CD4-positive, alpha-beta T cell (primary cell): ENCODE results near the gene DNER. TPM values are rescaled to one million over a fixed set of nuclear protein-coding genes. Genes with fewer than 3 reads are reported as not detected.

Experiments
- ATAC-seq: fragments of 200-7000 bp; cut with Tn5 transposase; one replicate; pipeline ENCODE4 v1.10.0; 2022; ENCODE audit warnings: mild to moderate bottlenecking; ENCODE audit not compliant: poor library complexity
- CTCF ChIA-PET: fragments of 350-600 bp; sonication (Branson Sonifier 250); formaldehyde crosslinking; loops from one replicate; lab custom pipeline; 2021; ENCODE audit warnings: antibody characterized with exemption, inconsistent platforms; lab: Charles Lee
- POLR2A ChIA-PET: fragments of 350-600 bp; sonication (Branson Sonifier 250); formaldehyde crosslinking; loops from one replicate; lab custom pipeline; 2021; ENCODE audit warnings: antibody characterized with exemption, inconsistent platforms; lab: Charles Lee
- DNase-seq, 14 experiments: peaks; one replicate each; pipeline ENCODE4 v3.0.0-alpha.2; 2013 to 2020; ENCODE audit warnings: mixed read lengths in 2 of 14
- H3K27ac ChIP-seq, 2 donors: one replicate each; pipeline versions ENCODE4 v1.5.1 to v1.7.0; 2013; ENCODE audit warnings: low read length in 2 of 2, low read depth in 1 of 2, mild to moderate bottlenecking in 1 of 2
- H3K27me3 ChIP-seq, 2 experiments: 1 replicate in 1 of 2; 2 replicates in 1 of 2; pipeline versions ENCODE4 v1.6.1 to v1.7.0; 2013; ENCODE audit warnings: low read length in 2 of 2, control low read depth in 1 of 2, mild to moderate bottlenecking in 1 of 2, moderate library complexity in 1 of 2; ENCODE audit not compliant: insufficient read depth in 2 of 2, control insufficient read depth in 1 of 2
- H3K36me3 ChIP-seq: one replicate; pipeline ENCODE4 v1.6.1; 2013; ENCODE audit warnings: low read length, control low read depth; ENCODE audit not compliant: insufficient read depth
- H3K4me1 ChIP-seq: one replicate; pipeline ENCODE4 v1.6.1; 2013; ENCODE audit warnings: low read length, control low read depth; ENCODE audit not compliant: insufficient read depth
- H3K4me3 ChIP-seq: one replicate; pipeline ENCODE4 v1.5.1; 2013; ENCODE audit warnings: mild to moderate bottlenecking, low read length, moderate library complexity
- H3K9me3 ChIP-seq, 2 experiments: 1 replicate in 1 of 2; 2 replicates in 1 of 2; pipeline versions ENCODE4 v1.6.1 to v1.7.0; 2013; ENCODE audit warnings: low read length in 2 of 2, mild to moderate bottlenecking in 2 of 2, control low read depth in 1 of 2, moderate library complexity in 1 of 2; ENCODE audit not compliant: control insufficient read depth in 1 of 2, insufficient read depth in 1 of 2
- H3K27ac Mint-ChIP-seq: one replicate; pipeline ENCODE4 v1.8.0; 2020; ENCODE audit warnings: mixed read lengths
- H3K27me3 Mint-ChIP-seq: one replicate; pipeline ENCODE4 v1.8.0; 2021; ENCODE audit warnings: mixed read lengths
- H3K36me3 Mint-ChIP-seq: one replicate; pipeline ENCODE4 v1.8.0; 2021; ENCODE audit warnings: low read depth, mixed read lengths
- H3K4me1 Mint-ChIP-seq: one replicate; pipeline ENCODE4 v1.8.0; 2021; ENCODE audit warnings: low read depth, mixed read lengths
- H3K4me3 Mint-ChIP-seq: one replicate; pipeline ENCODE4 v1.8.0; 2020; ENCODE audit warnings: mild to moderate bottlenecking, mixed read lengths
- H3K9me3 Mint-ChIP-seq: one replicate; pipeline ENCODE4 v1.8.0; 2020; ENCODE audit warnings: mixed read lengths
- intact Hi-C, 2 experiments: fragments of 100-400 bp; cut with DNase I in 1 of 2; cut with micrococcal nuclease in 1 of 2; formaldehyde crosslinking; loops; one replicate each; pipeline versions ENCODE4 v1.15.1 to v1.9.0; 2023 to 2025; cut with DNase I, micrococcal nuclease
- total RNA-seq, 174 experiments: library from RNA in 2 of 174; stranded (reverse) in 2 of 174; gene quantifications; one replicate each; pipeline ENCODE4 v1.2.3 and lab custom pipeline; 2021 to 2026
- TF ChIP-seq, protein P1 (sequence below): fragments of 200-600 bp; IDR thresholded peaks from one replicate; pipeline ENCODE4 v1.8.0; 2022; ENCODE audit warnings: antibody characterized with exemption, mild to moderate bottlenecking

Gene DNER
- total RNA-seq, 2 experiments from 2014 or later: not detected

DNA sequence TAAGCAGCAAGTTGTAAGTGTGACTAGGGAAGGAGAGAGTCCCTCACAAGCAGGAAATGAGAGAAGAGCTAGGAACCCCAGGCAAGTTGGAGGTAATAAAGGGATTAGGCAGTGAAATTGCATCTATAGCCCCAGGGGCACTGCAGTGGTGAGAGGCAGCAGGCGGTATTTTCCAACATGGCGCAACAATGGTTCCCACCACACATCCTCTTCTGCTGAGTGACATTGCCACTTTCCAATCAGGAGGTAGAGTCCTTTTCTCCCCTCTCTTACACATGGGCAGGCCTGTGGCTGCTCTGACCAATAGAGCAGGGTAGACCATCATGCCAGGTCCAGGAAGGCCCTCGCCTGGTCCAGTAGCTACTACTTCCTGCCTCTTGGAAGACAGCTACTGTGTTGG, 86.6 kb downstream of the DNER start:
- TF ChIP-seq, protein P1, sequence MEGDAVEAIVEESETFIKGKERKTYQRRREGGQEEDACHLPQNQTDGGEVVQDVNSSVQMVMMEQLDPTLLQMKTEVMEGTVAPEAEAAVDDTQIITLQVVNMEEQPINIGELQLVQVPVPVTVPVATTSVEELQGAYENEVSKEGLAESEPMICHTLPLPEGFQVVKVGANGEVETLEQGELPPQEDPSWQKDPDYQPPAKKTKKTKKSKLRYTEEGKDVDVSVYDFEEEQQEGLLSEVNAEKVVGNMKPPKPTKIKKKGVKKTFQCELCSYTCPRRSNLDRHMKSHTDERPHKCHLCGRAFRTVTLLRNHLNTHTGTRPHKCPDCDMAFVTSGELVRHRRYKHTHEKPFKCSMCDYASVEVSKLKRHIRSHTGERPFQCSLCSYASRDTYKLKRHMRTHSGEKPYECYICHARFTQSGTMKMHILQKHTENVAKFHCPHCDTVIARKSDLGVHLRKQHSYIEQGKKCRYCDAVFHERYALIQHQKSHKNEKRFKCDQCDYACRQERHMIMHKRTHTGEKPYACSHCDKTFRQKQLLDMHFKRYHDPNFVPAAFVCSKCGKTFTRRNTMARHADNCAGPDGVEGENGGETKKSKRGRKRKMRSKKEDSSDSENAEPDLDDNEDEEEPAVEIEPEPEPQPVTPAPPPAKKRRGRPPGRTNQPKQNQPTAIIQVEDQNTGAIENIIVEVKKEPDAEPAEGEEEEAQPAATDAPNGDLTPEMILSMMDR: no peak
- CTCF ChIA-PET: no interaction called here
- POLR2A ChIA-PET: no interaction called here
- Histone ChIP-seq H3K36me3 (no peaks in the 10 kb centered on the region), H3K27ac (no peak overlapping the region), H3K4me3 (no peak overlapping the region), H3K4me1 (no peaks in the 10 kb centered on the region), H3K9me3 (peaks cover 0 to 4% of the 10 kb centered on the region in 2 experiments), H3K27me3 (peaks cover 3 to 11% of the 10 kb centered on the region in 2 experiments)
- H3K4me1 Mint-ChIP-seq: no peaks in the 10 kb centered on the region
- peaks cover 18% of the 10 kb centered on the region for H3K27me3 Mint-ChIP-seq
- H3K36me3 Mint-ChIP-seq: no peaks in the 10 kb centered on the region
- ATAC-seq: no peak
- intact Hi-C loops: no loop called here
- H3K27ac Mint-ChIP-seq: no peak overlapping the region
- H3K4me3 Mint-ChIP-seq: no peak overlapping the region
- no peaks in the 10 kb centered on the region for H3K9me3 Mint-ChIP-seq
- no peak for DNase-seq

GRCh38 chr2:229622495-229623355, 91.6 kb downstream of the DNER start:
- Mint-ChIP-seq H3K36me3 (no peaks in the 10 kb centered on the region), H3K9me3 (no peaks in the 10 kb centered on the region), H3K4me1 (no peaks in the 10 kb centered on the region), H3K4me3 (no peak overlapping the region), H3K27me3 (peaks cover 13% of the 10 kb centered on the region), H3K27ac (no peak overlapping the region)
- ATAC-seq (no peak), DNase-seq (no peak)
- H3K27ac ChIP-seq: no peak overlapping the region
- peaks cover 3 to 13% of the 10 kb centered on the region in 2 experiments for H3K27me3 ChIP-seq
- CTCF ChIA-PET: no interaction called here
- H3K9me3 ChIP-seq: peaks cover 0 to 4% of the 10 kb centered on the region in 2 experiments
- TF ChIP-seq, protein P1: no peak
- no peaks in the 10 kb centered on the region for H3K36me3 ChIP-seq
- no peak overlapping the region for H3K4me3 ChIP-seq
- POLR2A ChIA-PET: no interaction called here
- intact Hi-C loops: no loop called here
- H3K4me1 ChIP-seq: no peaks in the 10 kb centered on the region

- H3K36me3 Mint-ChIP-seq: no peaks in the 10 kb centered on the region
- peaks cover 20% of the 10 kb centered on the region for H3K27me3 Mint-ChIP-seq
- TF ChIP-seq, protein P1: no peak
- ChIA-PET CTCF (no interaction called here), POLR2A (no interaction called here)
- H3K4me3 ChIP-seq: no peak overlapping the region
- H3K27ac Mint-ChIP-seq: no peak overlapping the region
- intact Hi-C loops: no loop called here
- H3K36me3 ChIP-seq: no peaks in the 10 kb centered on the region
- no peaks in the 10 kb centered on the region for H3K4me1 ChIP-seq
- no peak overlapping the region for H3K27ac ChIP-seq
- H3K9me3 ChIP-seq: peaks cover 0 to 4% of the 10 kb centered on the region in 2 experiments
- peaks cover 3 to 13% of the 10 kb centered on the region in 2 experiments for H3K27me3 ChIP-seq
- no peaks in the 10 kb centered on the region for H3K4me1 Mint-ChIP-seq
- H3K9me3 Mint-ChIP-seq: no peaks in the 10 kb centered on the region
- ATAC-seq (no peak), DNase-seq (no peak)
- H3K4me3 Mint-ChIP-seq: no peak overlapping the region
Observed at GRCh38 chr2:229620759-229621158, 93.6 kb downstream of the DNER start.
